Neural crest cell (in vitro differentiated cells): ENCODE data around the gene DCAF7. TPM values are rescaled to one million over a fixed set of nuclear protein-coding genes. Genes with fewer than 3 reads are reported as not detected.

Source experiments
- DNase-seq: peaks from one replicate; pipeline ENCODE4 v3.0.0; 2021; ENCODE audit warnings: low read depth, mixed read lengths, low spot score
- H3K27ac Mint-ChIP-seq: one replicate; pipeline ENCODE4 v1.8.0; 2021; ENCODE audit warnings: mild to moderate bottlenecking, mixed read lengths; ENCODE audit not compliant: unreplicated experiment
- H3K27me3 Mint-ChIP-seq: 2 replicates; pipeline ENCODE4 v1.8.0; 2021; ENCODE audit warnings: low read depth, mild to moderate bottlenecking, mixed read lengths
- H3K36me3 Mint-ChIP-seq: 2 replicates; pipeline ENCODE4 v1.8.0; 2021; ENCODE audit warnings: low read depth, mild to moderate bottlenecking, mixed read lengths
- H3K4me1 Mint-ChIP-seq: 2 replicates; pipeline ENCODE4 v1.8.0; 2021; ENCODE audit warnings: mixed read lengths
- H3K4me3 Mint-ChIP-seq: one replicate; pipeline ENCODE4 v1.8.0; 2021; ENCODE audit warnings: mild to moderate bottlenecking, mixed read lengths
- H3K9me3 Mint-ChIP-seq: 2 replicates; pipeline ENCODE4 v1.8.0; 2021; ENCODE audit warnings: mixed read lengths
- CTCF ChIP-seq: fragments of 200-600 bp; sonication (generic); conservative IDR thresholded peaks from 2 replicates; pipeline ENCODE4 v1.5.0; 2021; ENCODE audit warnings: antibody characterized with exemption, mild to moderate bottlenecking
- total RNA-seq: library from RNA; stranded (reverse); gene quantifications from 2 replicates; pipeline ENCODE4 v1.2.1, GENCODE V29; 2021

The DCAF7 gene
- total RNA-seq, 1 donor from 2014 or later = 146 TPM

GRCh38 chr17:63563339-63563738 is 13.1 kb downstream of the DCAF7 start:
- Mint-ChIP-seq H3K4me3 (no peak overlapping the region), H3K36me3 (no peaks in the 10 kb centered on the region), H3K27me3 (no peaks in the 10 kb centered on the region), H3K4me1 (peaks cover 3% of the 10 kb centered on the region), H3K27ac (no peak overlapping the region), H3K9me3 (no peaks in the 10 kb centered on the region)
- TF ChIP-seq CTCF = no peak
- no peak for DNase-seq

- Mint-ChIP-seq H3K9me3 (no peaks in the 10 kb centered on the region), H3K36me3 (no peaks in the 10 kb centered on the region), H3K27me3 (no peaks in the 10 kb centered on the region), H3K27ac (no peak overlapping the region), H3K4me3 (no peak overlapping the region), H3K4me1 (peaks cover 3% of the 10 kb centered on the region)
- DNase-seq = no peak
- TF ChIP-seq CTCF = no peak
Observed at GRCh38 chr17:63564562-63564961, 14.3 kb downstream of the DCAF7 start.

- Mint-ChIP-seq H3K27me3 (no peaks in the 10 kb centered on the region), H3K36me3 (no peaks in the 10 kb centered on the region), H3K4me3 (no peak overlapping the region), H3K9me3 (no peaks in the 10 kb centered on the region), H3K27ac (no peak overlapping the region), H3K4me1 (peaks cover 3% of the 10 kb centered on the region)
- DNase-seq = no peak
- TF ChIP-seq CTCF = no peak
Observed at GRCh38 chr17:63567229-63567628, 17.0 kb downstream of the DCAF7 start.

GRCh38 chr17:63568563-63568962 is 18.3 kb downstream of the DCAF7 start:
- H3K27ac Mint-ChIP-seq = no peak overlapping the region
- H3K27me3 Mint-ChIP-seq = no peaks in the 10 kb centered on the region
- H3K4me1 Mint-ChIP-seq = peaks cover 3% of the 10 kb centered on the region
- H3K9me3 Mint-ChIP-seq = no peaks in the 10 kb centered on the region
- no peak overlapping the region for H3K4me3 Mint-ChIP-seq
- TF ChIP-seq CTCF = no peak
- no peak for DNase-seq
- H3K36me3 Mint-ChIP-seq = no peaks in the 10 kb centered on the region

GRCh38 chr17:63571632-63572310 is 21.5 kb downstream of the DCAF7 start:
- Mint-ChIP-seq H3K27me3 (no peaks in the 10 kb centered on the region), H3K36me3 (no peaks in the 10 kb centered on the region), H3K4me1 (peaks cover 6% of the 10 kb centered on the region), H3K27ac (no peak overlapping the region), H3K9me3 (no peaks in the 10 kb centered on the region), H3K4me3 (no peak overlapping the region)
- no peak for DNase-seq
- TF ChIP-seq CTCF = no peak
